Measurements from ENCODE around the gene CYP26B1.
A peak's percentile ranks its signal among the peaks of the same experiment; 100 is the strongest.

CYP26B1 gene, protein sequence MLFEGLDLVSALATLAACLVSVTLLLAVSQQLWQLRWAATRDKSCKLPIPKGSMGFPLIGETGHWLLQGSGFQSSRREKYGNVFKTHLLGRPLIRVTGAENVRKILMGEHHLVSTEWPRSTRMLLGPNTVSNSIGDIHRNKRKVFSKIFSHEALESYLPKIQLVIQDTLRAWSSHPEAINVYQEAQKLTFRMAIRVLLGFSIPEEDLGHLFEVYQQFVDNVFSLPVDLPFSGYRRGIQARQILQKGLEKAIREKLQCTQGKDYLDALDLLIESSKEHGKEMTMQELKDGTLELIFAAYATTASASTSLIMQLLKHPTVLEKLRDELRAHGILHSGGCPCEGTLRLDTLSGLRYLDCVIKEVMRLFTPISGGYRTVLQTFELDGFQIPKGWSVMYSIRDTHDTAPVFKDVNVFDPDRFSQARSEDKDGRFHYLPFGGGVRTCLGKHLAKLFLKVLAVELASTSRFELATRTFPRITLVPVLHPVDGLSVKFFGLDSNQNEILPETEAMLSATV

DNA sequence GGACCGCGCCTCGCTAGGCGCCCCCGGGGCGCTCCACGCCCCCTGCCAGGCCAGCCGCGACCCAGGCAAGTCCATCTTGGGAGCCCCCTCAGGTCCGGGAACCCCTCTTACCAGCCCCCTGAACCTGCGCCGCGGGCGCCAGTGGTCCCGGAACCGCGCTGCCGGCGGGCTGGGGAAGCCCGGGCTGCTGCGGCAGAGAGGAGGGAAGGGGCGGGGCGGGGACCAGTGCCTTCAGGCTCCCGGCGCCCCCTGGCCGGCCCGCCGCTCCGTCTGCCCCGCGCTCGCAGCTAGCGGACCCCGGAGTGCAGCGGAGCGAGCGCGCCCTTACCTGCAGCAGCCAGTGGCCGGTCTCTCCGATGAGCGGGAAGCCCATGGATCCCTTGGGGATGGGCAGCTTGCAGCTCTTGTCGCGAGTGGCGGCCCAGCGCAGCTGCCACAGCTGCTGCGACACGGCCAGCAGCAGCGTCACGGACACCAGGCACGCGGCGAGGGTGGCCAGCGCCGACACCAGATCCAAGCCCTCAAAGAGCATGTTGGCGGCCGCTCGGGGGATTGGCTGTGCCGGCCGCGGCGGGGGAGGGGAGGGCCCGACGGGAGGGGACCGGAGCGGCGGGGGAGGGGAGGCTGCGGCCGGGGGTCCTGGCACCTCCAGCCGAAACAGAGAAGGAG lies at the start of gene CYP26B1:
CYP26B1 (minus strand) TSS at position 560 of the 669 bp plus-strand sequence; CDS start at position 532, 28 bp downstream.
- DNase-seq (ENCODE audit: low read depth) = no peak
- TF ChIP-seq, protein P1, sequence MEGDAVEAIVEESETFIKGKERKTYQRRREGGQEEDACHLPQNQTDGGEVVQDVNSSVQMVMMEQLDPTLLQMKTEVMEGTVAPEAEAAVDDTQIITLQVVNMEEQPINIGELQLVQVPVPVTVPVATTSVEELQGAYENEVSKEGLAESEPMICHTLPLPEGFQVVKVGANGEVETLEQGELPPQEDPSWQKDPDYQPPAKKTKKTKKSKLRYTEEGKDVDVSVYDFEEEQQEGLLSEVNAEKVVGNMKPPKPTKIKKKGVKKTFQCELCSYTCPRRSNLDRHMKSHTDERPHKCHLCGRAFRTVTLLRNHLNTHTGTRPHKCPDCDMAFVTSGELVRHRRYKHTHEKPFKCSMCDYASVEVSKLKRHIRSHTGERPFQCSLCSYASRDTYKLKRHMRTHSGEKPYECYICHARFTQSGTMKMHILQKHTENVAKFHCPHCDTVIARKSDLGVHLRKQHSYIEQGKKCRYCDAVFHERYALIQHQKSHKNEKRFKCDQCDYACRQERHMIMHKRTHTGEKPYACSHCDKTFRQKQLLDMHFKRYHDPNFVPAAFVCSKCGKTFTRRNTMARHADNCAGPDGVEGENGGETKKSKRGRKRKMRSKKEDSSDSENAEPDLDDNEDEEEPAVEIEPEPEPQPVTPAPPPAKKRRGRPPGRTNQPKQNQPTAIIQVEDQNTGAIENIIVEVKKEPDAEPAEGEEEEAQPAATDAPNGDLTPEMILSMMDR (conservative IDR thresholded peaks at IDR 0.05; ENCODE audit: low read depth, low read length) = no peak
- peak within 1 kb of the TSS; percentile 55 for H3K4me3 ChIP-seq (ENCODE audit: low read depth, low read length)

DNA sequence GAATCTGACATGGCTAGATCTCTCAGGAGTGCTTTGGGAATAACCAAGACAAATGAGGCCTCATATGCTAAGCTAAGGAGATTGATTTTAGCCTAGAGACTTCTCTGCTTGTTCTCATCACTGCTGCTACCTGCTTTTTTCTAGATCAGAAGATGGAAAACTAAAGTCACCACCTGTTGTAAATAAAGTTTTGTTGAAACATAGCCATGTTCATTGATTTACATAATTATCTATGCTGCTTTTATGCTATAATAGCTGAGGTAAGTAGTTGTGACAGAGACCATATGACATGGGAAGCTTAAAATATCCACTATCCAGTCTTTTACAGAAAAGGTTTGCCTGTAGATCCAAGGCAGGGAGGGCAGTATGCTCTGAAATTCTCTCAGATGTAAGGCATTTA lies 46.1 kb upstream of the CYP26B1 start:
- no peak overlapping the region for H3K4me3 ChIP-seq (ENCODE audit: low read depth, low read length)
- TF ChIP-seq, protein P1 (conservative IDR thresholded peaks at IDR 0.05; ENCODE audit: low read depth, low read length) = no peak
- no peak for DNase-seq (ENCODE audit: low read depth)

DNA sequence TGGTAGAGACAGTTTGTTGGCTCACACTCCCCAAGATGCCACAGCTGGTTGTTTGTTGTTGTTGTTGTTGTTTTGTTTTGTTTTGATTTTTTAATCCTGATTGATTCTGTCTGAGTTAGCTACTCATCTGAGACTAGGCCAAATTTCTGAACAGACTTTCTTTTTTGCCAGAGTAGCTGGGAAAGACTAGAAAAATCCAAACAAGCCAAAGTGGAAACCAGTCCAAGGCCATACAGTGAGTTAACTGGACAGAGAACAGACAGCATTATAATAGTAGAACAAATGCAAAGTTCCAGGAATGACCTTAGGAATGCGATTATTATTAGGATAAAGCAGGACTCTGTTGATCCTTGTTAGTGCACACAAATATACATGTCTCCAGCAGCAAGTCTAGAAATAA lies 43.8 kb upstream of the CYP26B1 start:
- no peak overlapping the region for H3K4me3 ChIP-seq (ENCODE audit: low read depth, low read length)
- DNase-seq (ENCODE audit: low read depth) = no peak
- TF ChIP-seq, protein P1 (conservative IDR thresholded peaks at IDR 0.05; ENCODE audit: low read depth, low read length) = no peak

DNA sequence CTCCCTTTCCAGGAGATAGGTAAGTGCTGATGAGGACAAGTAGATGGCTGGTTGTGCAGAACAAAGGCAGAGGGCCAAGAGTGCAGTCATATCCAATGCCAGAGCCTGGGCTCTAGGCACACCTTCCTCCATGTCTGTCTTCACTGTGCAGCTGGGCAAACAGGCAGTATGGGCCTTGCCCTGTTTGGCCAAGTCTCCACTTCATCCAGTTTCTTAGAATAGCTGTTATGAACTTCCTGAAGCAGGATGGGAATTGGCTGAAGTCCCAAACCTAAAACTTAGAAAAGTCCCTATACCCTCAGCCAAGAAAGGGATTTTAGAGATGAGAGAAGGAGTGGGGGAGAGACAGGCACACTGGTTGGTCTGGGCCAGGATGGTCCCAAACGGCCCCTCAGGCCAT lies 37.5 kb upstream of the CYP26B1 start:
- DNase-seq (ENCODE audit: low read depth) = no peak
- TF ChIP-seq, protein P1 (conservative IDR thresholded peaks at IDR 0.05; ENCODE audit: low read depth, low read length) = no peak
- H3K4me3 ChIP-seq (ENCODE audit: low read depth, low read length) = no peak overlapping the region

DNA sequence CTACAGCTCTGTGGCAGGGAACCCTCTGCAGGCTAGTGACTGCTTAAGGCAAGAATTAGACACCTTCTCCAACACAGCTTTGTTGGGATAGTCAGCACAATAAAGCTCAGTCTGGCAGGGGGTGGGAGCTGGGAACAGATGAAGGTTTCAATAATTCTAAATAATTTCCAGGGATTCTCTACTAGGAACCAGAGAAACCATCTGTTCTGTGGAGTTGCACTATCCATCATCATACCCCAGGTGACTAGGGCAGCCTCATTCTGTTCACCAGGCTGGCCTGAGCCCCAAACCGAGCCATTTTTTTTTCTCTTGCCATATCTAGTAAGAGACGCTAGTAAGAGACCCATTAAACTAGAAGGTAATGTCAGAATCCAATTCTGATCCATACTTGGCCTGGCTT lies 35.8 kb upstream of the CYP26B1 start:
- H3K4me3 ChIP-seq (ENCODE audit: low read depth, low read length) = no peak overlapping the region
- no peak for DNase-seq (ENCODE audit: low read depth)
- TF ChIP-seq, protein P1 (conservative IDR thresholded peaks at IDR 0.05; ENCODE audit: low read depth, low read length) = no peak

DNA sequence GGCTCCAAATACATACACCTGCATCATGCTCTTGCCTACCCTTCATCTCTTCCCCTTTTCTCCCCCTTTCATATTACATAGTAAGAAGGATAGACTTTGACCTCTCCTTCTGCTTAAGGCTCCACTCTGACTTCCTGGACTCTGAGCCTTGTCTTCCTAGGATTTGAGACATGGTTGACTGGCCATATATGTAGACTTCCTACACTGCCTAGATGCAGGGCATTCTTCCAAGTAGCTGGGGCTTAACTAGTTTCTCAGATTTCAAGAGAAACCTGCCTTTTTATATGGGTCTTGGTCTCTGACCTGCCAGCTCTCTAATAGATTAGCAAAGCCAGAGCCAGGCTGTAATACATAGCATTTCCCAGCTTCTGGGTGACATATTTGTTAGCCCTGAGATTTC lies 35.4 kb upstream of the CYP26B1 start:
- no peak for DNase-seq (ENCODE audit: low read depth)
- TF ChIP-seq, protein P1 (conservative IDR thresholded peaks at IDR 0.05; ENCODE audit: low read depth, low read length) = no peak
- no peak overlapping the region for H3K4me3 ChIP-seq (ENCODE audit: low read depth, low read length)

Measured in choroid plexus epithelial cell (primary cell).